ENCODE results near the gene RNLS.

The RNLS gene

GRCh38 chr10:88467835-88468485 lies 115.2 kb downstream of the RNLS start:
- no peaks in the 10 kb centered on the region for H3F3A ChIP-seq (ENCODE audit: insufficient read depth, low read length)
- H3K4me2 ChIP-seq (ENCODE audit: low read length): no peak overlapping the region
- TF ChIP-seq EZH2 (IDR thresholded peaks at IDR 0.05; ENCODE audit: borderline replicate concordance, low read length) (no peak), CTCF (IDR thresholded peaks at IDR 0.05; ENCODE audit: low read length) (no peak)
- H3K36me3 ChIP-seq (ENCODE audit: insufficient read depth, low read length): no peaks in the 10 kb centered on the region
- no peak overlapping the region for H2AFZ ChIP-seq (ENCODE audit: low read length)
- H3K9me3 ChIP-seq (ENCODE audit: low read length): no peaks in the 10 kb centered on the region
- H4K20me1 ChIP-seq (ENCODE audit: insufficient read depth, low read length): no peaks in the 10 kb centered on the region
- H3K9ac ChIP-seq (ENCODE audit: low read length): no peak overlapping the region
- no peaks in the 10 kb centered on the region for H3K27me3 ChIP-seq (ENCODE audit: insufficient read depth, low read length)
- no peaks in the 10 kb centered on the region for H3K79me2 ChIP-seq (ENCODE audit: insufficient read depth, low read length)
- H3K27ac ChIP-seq (ENCODE audit: low read depth, low read length, poor library complexity, severe bottlenecking): no peak overlapping the region
- no peaks in the 10 kb centered on the region for H3K4me1 ChIP-seq (ENCODE audit: insufficient read depth, low read length, severe bottlenecking)
- no peaks in the 10 kb centered on the region for H3K9me2 ChIP-seq (ENCODE audit: low read depth, low read length)
- H3K4me3 ChIP-seq (ENCODE audit: low read depth, low read length, poor library complexity, severe bottlenecking): no peak overlapping the region

GRCh38 chr10:88466786-88467185 lies 116.3 kb downstream of the RNLS start:
- no peak overlapping the region for H3K4me2 ChIP-seq (ENCODE audit: low read length)
- no peak for TF ChIP-seq EZH2 (IDR thresholded peaks at IDR 0.05; ENCODE audit: borderline replicate concordance, low read length)
- TF ChIP-seq CTCF (IDR thresholded peaks at IDR 0.05; ENCODE audit: low read length): no peak

GRCh38 chr10:88465765-88466164 lies 117.4 kb downstream of the RNLS start:
- H3F3A ChIP-seq (ENCODE audit: insufficient read depth, low read length): no peaks in the 10 kb centered on the region
- no peak for TF ChIP-seq EZH2 (IDR thresholded peaks at IDR 0.05; ENCODE audit: borderline replicate concordance, low read length)
- no peak for TF ChIP-seq CTCF (IDR thresholded peaks at IDR 0.05; ENCODE audit: low read length)

More at GRCh38 chr10:88466786-88467185, 116.3 kb downstream of the RNLS start:
- Histone ChIP-seq H3K9me3 (ENCODE audit: low read length) (no peaks in the 10 kb centered on the region), H3K9me2 (ENCODE audit: low read depth, low read length) (no peaks in the 10 kb centered on the region), H3K4me3 (ENCODE audit: low read depth, low read length, poor library complexity, severe bottlenecking) (no peak overlapping the region), H3K9ac (ENCODE audit: low read length) (no peak overlapping the region), H3K36me3 (ENCODE audit: insufficient read depth, low read length) (no peaks in the 10 kb centered on the region), H3F3A (ENCODE audit: insufficient read depth, low read length) (no peaks in the 10 kb centered on the region), H3K27ac (ENCODE audit: low read depth, low read length, poor library complexity, severe bottlenecking) (no peak overlapping the region), H2AFZ (ENCODE audit: low read length) (no peak overlapping the region), H4K20me1 (ENCODE audit: insufficient read depth, low read length) (no peaks in the 10 kb centered on the region), H3K27me3 (ENCODE audit: insufficient read depth, low read length) (no peaks in the 10 kb centered on the region), H3K79me2 (ENCODE audit: insufficient read depth, low read length) (no peaks in the 10 kb centered on the region), H3K4me1 (ENCODE audit: insufficient read depth, low read length, severe bottlenecking) (no peaks in the 10 kb centered on the region)

More at GRCh38 chr10:88465765-88466164, 117.4 kb downstream of the RNLS start:
- Histone ChIP-seq H3K27ac (ENCODE audit: low read depth, low read length, poor library complexity, severe bottlenecking) (no peak overlapping the region), H3K4me3 (ENCODE audit: low read depth, low read length, poor library complexity, severe bottlenecking) (no peak overlapping the region), H2AFZ (ENCODE audit: low read length) (no peak overlapping the region), H3K79me2 (ENCODE audit: insufficient read depth, low read length) (no peaks in the 10 kb centered on the region), H3K9me2 (ENCODE audit: low read depth, low read length) (no peaks in the 10 kb centered on the region), H4K20me1 (ENCODE audit: insufficient read depth, low read length) (no peaks in the 10 kb centered on the region), H3K9ac (ENCODE audit: low read length) (no peak overlapping the region), H3K27me3 (ENCODE audit: insufficient read depth, low read length) (no peaks in the 10 kb centered on the region), H3K9me3 (ENCODE audit: low read length) (no peaks in the 10 kb centered on the region), H3K36me3 (ENCODE audit: insufficient read depth, low read length) (no peaks in the 10 kb centered on the region), H3K4me1 (ENCODE audit: insufficient read depth, low read length, severe bottlenecking) (no peaks in the 10 kb centered on the region), H3K4me2 (ENCODE audit: low read length) (no peak overlapping the region)

Measured in OCI-LY1 (cell line).